ENCODE results near the gene TRAPPC10.

Gene TRAPPC10

GRCh38 chr21:44011123-44011522 lies 986 bp upstream of the TRAPPC10 start:
- no peak for TF ChIP-seq Cebpa-rat (IDR thresholded peaks at IDR 0.05)
- peaks cover 39% of the 10 kb centered on the region for H4K20me1 ChIP-seq
- peak overlapping the region; percentile 73 for H3K4me2 ChIP-seq
- H3K36me3 ChIP-seq: no peaks in the 10 kb centered on the region
- peak overlapping the region; percentile 93 for H3K9ac ChIP-seq
- peaks cover 38% of the 10 kb centered on the region for H3K4me1 ChIP-seq
- H3K9me3 ChIP-seq: no peaks in the 10 kb centered on the region
- H3K27me3 ChIP-seq: no peaks in the 10 kb centered on the region
- H3K4me3 ChIP-seq: peak overlapping the region; percentile 93
- H3K27ac ChIP-seq: peak overlapping the region; percentile 96

GRCh38 chr21:44012474-44013379 lies 618 bp downstream of the TRAPPC10 start:
- Histone ChIP-seq H3K9ac (peak overlapping the region; percentile 93), H3K36me3 (no peaks in the 10 kb centered on the region), H3K4me1 (peaks cover 38% of the 10 kb centered on the region), H3K4me3 (peak overlapping the region; percentile 93), H3K4me2 (peak overlapping the region; percentile 73), H3K9me3 (no peaks in the 10 kb centered on the region), H3K27ac (peak overlapping the region; percentile 96), H3K27me3 (no peaks in the 10 kb centered on the region), H4K20me1 (peaks cover 55% of the 10 kb centered on the region)
- no peak for TF ChIP-seq Cebpa-rat (IDR thresholded peaks at IDR 0.05)

- no peak for TF ChIP-seq Cebpa-rat (IDR thresholded peaks at IDR 0.05)
- Histone ChIP-seq H3K36me3 (no peaks in the 10 kb centered on the region), H3K4me3 (peak overlapping the region; percentile 93), H3K27me3 (no peaks in the 10 kb centered on the region), H3K9ac (peak overlapping the region; percentile 93; the same call in 1 of the 2 replicates), H3K27ac (peak overlapping the region; percentile 96), H3K4me2 (peak overlapping the region; percentile 73), H4K20me1 (peaks cover 63% of the 10 kb centered on the region), H3K4me1 (peaks cover 44% of the 10 kb centered on the region), H3K9me3 (no peaks in the 10 kb centered on the region)
These were observed 1.4 kb downstream of the TRAPPC10 start for GRCh38 chr21:44013380-44014088.

- Histone ChIP-seq H3K36me3 (no peaks in the 10 kb centered on the region), H3K4me1 (peaks cover 60% of the 10 kb centered on the region), H3K9ac (no peak overlapping the region), H3K4me2 (no peak overlapping the region), H3K27me3 (no peaks in the 10 kb centered on the region), H4K20me1 (peaks cover 100% of the 10 kb centered on the region), H3K4me3 (no peak overlapping the region), H3K9me3 (no peaks in the 10 kb centered on the region), H3K27ac (no peak overlapping the region)
- no peak for TF ChIP-seq Cebpa-rat (IDR thresholded peaks at IDR 0.05)
These were observed 5.5 kb downstream of the TRAPPC10 start for GRCh38 chr21:44017601-44018000.

- H3K9me3 ChIP-seq: no peaks in the 10 kb centered on the region
- no peak for TF ChIP-seq Cebpa-rat (IDR thresholded peaks at IDR 0.05)
- peaks cover 100% of the 10 kb centered on the region for H4K20me1 ChIP-seq
- H3K4me3 ChIP-seq: no peak overlapping the region
- no peak overlapping the region for H3K4me2 ChIP-seq
- H3K9ac ChIP-seq: no peak overlapping the region
- H3K4me1 ChIP-seq: peaks cover 57% of the 10 kb centered on the region
- H3K27me3 ChIP-seq: no peaks in the 10 kb centered on the region
- no peaks in the 10 kb centered on the region for H3K36me3 ChIP-seq
- no peak overlapping the region for H3K27ac ChIP-seq
These were observed 6.0 kb downstream of the TRAPPC10 start for GRCh38 chr21:44018127-44018526.

DNA sequence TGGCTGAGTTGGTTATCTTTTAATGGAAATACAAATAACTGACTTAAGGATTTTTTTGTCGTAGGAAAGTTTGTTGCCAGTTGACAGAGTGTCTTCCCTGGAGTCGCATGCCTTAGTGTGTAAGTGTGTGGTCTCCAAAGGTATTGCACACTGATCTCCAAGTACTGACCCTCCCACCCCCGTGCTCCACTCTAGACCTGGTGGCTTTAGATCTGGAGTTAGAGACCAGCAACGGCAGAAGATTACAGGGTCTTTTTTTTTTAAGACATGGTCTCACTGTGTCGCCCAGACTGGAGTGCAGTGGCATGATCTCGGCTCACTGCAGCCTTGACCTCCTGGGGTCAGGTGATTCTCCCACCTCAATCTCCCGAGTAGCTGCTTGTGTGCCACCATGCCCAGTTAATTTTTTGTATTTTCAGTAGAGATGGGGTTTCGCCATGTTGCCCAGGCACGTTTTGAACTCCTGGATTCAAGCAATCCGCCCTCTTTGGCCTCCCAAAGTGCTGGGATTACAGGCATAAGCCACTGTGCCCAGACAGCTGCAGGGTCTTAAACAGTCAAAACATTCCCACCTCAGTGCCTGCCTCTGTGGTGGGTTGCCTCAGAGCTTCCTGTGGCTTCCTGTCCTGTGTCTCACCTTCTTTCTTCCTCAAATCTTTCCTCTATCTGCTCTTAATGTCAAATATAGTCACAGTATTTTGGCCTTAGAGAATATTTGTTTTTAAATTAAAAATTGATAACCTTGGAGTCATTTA lies 6.9 kb downstream of the TRAPPC10 start:
- Histone ChIP-seq H3K27ac (no peak overlapping the region), H3K36me3 (no peaks in the 10 kb centered on the region), H3K9ac (0 out of 2 replicates have a peak overlapping the region, but pooled peaks have one; percentile 0), H4K20me1 (peaks cover 100% of the 10 kb centered on the region), H3K27me3 (no peaks in the 10 kb centered on the region), H3K4me1 (peaks cover 49% of the 10 kb centered on the region), H3K4me2 (peak overlapping the region; percentile 35), H3K4me3 (no peak overlapping the region), H3K9me3 (no peaks in the 10 kb centered on the region)
- TF ChIP-seq Cebpa-rat (IDR thresholded peaks at IDR 0.05): no peak

GRCh38 chr21:44019568-44019958 lies 7.5 kb downstream of the TRAPPC10 start:
- peak overlapping the region; percentile 35 for H3K4me2 ChIP-seq
- no peaks in the 10 kb centered on the region for H3K27me3 ChIP-seq
- peaks cover 100% of the 10 kb centered on the region for H4K20me1 ChIP-seq
- no peaks in the 10 kb centered on the region for H3K36me3 ChIP-seq
- H3K4me1 ChIP-seq: peaks cover 43% of the 10 kb centered on the region
- no peaks in the 10 kb centered on the region for H3K9me3 ChIP-seq
- H3K9ac ChIP-seq: no peak overlapping the region
- H3K27ac ChIP-seq: no peak overlapping the region
- no peak overlapping the region for H3K4me3 ChIP-seq
- TF ChIP-seq Cebpa-rat (IDR thresholded peaks at IDR 0.05): no peak

GRCh38 chr21:44020551-44020950 lies 8.4 kb downstream of the TRAPPC10 start:
- H3K36me3 ChIP-seq: no peaks in the 10 kb centered on the region
- no peak overlapping the region for H3K9ac ChIP-seq
- no peak overlapping the region for H3K4me3 ChIP-seq
- no peak overlapping the region for H3K4me2 ChIP-seq
- no peak overlapping the region for H3K27ac ChIP-seq
- H3K9me3 ChIP-seq: no peaks in the 10 kb centered on the region
- no peak for TF ChIP-seq Cebpa-rat (IDR thresholded peaks at IDR 0.05)
- H4K20me1 ChIP-seq: peaks cover 100% of the 10 kb centered on the region
- no peaks in the 10 kb centered on the region for H3K27me3 ChIP-seq
- H3K4me1 ChIP-seq: peaks cover 48% of the 10 kb centered on the region

GRCh38 chr21:44021064-44021463 lies 9.0 kb downstream of the TRAPPC10 start:
- Histone ChIP-seq H3K4me2 (no peak overlapping the region), H4K20me1 (peaks cover 100% of the 10 kb centered on the region), H3K4me1 (peaks cover 49% of the 10 kb centered on the region), H3K4me3 (no peak overlapping the region), H3K27ac (no peak overlapping the region), H3K36me3 (no peaks in the 10 kb centered on the region), H3K9ac (no peak overlapping the region), H3K9me3 (no peaks in the 10 kb centered on the region), H3K27me3 (no peaks in the 10 kb centered on the region)
- no peak for TF ChIP-seq Cebpa-rat (IDR thresholded peaks at IDR 0.05)
